Endothelial cell of umbilical vein (primary cell): ENCODE data around the gene SLC5A11.

Experiments
- EZH2 ChIP-seq: IDR thresholded peaks from 2 replicates; pipeline ENCODE4 v1.6.1; 2012; ENCODE audit warnings: borderline replicate concordance, low read depth, mild to moderate bottlenecking, moderate library complexity, low read length, inconsistent platforms; ENCODE audit not compliant: severe bottlenecking
- GATA2 ChIP-seq: IDR thresholded peaks from 2 replicates; pipeline ENCODE4 v1.7.0; 2011; ENCODE audit warnings: low read depth, mild to moderate bottlenecking, moderate library complexity, mixed read lengths, low read length; ENCODE audit not compliant: insufficient read length, insufficient read depth
- JUN ChIP-seq: IDR thresholded peaks from 2 replicates; pipeline ENCODE4 v1.6.1; 2011; ENCODE audit warnings: borderline replicate concordance, low read depth; ENCODE audit not compliant: insufficient read length, insufficient read depth
- MYC ChIP-seq: IDR thresholded peaks from one replicate; pipeline ENCODE4 v1.6.1; 2011; ENCODE audit warnings: mild to moderate bottlenecking, low read depth, low read length
- POLR2A ChIP-seq: IDR thresholded peaks from 2 replicates; pipeline ENCODE4 v1.6.1; 2012; ENCODE audit warnings: low read depth, mild to moderate bottlenecking, control low read depth, low read length
- POLR2AphosphoS5 ChIP-seq: IDR thresholded peaks from 2 replicates; pipeline ENCODE4 v1.6.1; 2012; ENCODE audit warnings: low read depth, mild to moderate bottlenecking, control low read depth, low read length, moderate library complexity; ENCODE audit not compliant: insufficient read depth
- TF ChIP-seq, protein P1 (sequence below), 2 donors: IDR thresholded peaks; 1 replicate in 1 of 2; 2 replicates in 1 of 2; pipeline ENCODE4 v1.5.1; 2011; ENCODE audit warnings: low read length in 2 of 2, mild to moderate bottlenecking in 2 of 2, moderate library complexity in 2 of 2, control low read depth in 1 of 2, inconsistent platforms in 1 of 2, low read depth in 1 of 2; ENCODE audit not compliant: insufficient read depth in 1 of 2; ENCODE audit errors: extremely low read depth in 1 of 2
- TF ChIP-seq, protein P2 (sequence below): IDR thresholded peaks from 2 replicates; pipeline ENCODE4 v1.6.1; 2011; ENCODE audit not compliant: insufficient read depth, insufficient read length

DNA sequence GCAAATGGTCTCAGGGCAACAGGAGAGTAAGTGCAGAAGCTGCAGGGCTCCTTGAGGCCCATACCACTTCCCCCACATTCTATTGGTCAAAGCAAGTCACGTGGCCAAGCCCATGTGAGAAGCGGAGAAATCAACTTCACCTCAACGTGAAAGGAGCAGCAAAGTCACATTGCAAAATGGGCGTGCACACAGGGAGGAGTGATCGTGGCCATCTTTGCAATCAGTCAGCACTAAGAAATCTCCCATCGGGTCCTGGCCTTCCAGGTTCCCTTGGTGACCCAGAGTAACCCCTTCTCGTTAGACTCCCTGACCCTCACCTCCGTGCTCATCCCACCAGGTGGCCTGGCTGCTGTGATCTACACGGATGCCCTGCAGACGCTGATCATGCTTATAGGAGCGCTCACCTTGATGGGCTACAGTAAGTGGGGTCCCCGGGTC is 38.0 kb downstream of the SLC5A11 start:
- TF ChIP-seq, protein P1, sequence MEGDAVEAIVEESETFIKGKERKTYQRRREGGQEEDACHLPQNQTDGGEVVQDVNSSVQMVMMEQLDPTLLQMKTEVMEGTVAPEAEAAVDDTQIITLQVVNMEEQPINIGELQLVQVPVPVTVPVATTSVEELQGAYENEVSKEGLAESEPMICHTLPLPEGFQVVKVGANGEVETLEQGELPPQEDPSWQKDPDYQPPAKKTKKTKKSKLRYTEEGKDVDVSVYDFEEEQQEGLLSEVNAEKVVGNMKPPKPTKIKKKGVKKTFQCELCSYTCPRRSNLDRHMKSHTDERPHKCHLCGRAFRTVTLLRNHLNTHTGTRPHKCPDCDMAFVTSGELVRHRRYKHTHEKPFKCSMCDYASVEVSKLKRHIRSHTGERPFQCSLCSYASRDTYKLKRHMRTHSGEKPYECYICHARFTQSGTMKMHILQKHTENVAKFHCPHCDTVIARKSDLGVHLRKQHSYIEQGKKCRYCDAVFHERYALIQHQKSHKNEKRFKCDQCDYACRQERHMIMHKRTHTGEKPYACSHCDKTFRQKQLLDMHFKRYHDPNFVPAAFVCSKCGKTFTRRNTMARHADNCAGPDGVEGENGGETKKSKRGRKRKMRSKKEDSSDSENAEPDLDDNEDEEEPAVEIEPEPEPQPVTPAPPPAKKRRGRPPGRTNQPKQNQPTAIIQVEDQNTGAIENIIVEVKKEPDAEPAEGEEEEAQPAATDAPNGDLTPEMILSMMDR (IDR thresholded peaks at IDR 0.05; ENCODE audit: extremely low read depth in 1 of 2, insufficient read depth in 1 of 2, low read depth in 1 of 2, low read length in 2 of 2) = no peak
- TF ChIP-seq EZH2 (no peak), POLR2A (no peak), POLR2AphosphoS5 (no peak), GATA2 (no peak), JUN (no peak), MYC (no peak)
- TF ChIP-seq, protein P2, sequence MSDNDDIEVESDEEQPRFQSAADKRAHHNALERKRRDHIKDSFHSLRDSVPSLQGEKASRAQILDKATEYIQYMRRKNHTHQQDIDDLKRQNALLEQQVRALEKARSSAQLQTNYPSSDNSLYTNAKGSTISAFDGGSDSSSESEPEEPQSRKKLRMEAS = no peak
